Testis (tissue), 2 donors: ENCODE data around the gene PTPN7.

Experiments used
- POLR2A ChIP-seq: fragments of 450-650 bp; IDR thresholded peaks from one replicate; pipeline ENCODE4 v1.6.1; 2017; ENCODE audit warnings: antibody characterized with exemption, mild to moderate bottlenecking, moderate library complexity
- TF ChIP-seq, protein P1 (sequence below), 3 experiments: fragments of 450-650 bp in 2 of 3; fragments of 200-600 bp in 1 of 3; sonication (generic) in 1 of 3; IDR thresholded peaks; one replicate each; pipeline ENCODE4 v1.5.1; 2016 to 2019; ENCODE audit warnings: antibody characterized with exemption in 3 of 3, mild to moderate bottlenecking in 2 of 3, moderate library complexity in 1 of 3

DNA sequence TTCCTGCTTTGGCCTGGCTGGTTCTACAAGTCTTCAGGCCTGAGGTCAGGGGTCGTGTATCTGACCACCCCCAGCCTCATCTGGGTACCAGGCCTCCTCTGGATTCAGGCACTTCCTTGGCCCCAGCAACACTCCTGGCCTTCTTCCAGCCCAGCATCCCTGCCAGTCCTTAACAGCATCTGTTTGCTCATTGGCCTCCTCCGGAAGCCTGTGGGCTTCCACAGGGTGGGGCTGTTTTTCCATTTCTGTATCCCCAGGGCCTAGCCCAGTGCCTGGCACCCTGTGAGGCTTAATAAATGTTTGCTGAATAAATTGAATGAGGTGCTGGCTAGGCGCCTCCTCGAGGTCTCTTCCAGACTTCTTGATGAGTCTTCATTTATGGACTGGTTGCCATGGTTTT is 59.2 kb downstream of the PTPN7 start:
- TF ChIP-seq, protein P1, sequence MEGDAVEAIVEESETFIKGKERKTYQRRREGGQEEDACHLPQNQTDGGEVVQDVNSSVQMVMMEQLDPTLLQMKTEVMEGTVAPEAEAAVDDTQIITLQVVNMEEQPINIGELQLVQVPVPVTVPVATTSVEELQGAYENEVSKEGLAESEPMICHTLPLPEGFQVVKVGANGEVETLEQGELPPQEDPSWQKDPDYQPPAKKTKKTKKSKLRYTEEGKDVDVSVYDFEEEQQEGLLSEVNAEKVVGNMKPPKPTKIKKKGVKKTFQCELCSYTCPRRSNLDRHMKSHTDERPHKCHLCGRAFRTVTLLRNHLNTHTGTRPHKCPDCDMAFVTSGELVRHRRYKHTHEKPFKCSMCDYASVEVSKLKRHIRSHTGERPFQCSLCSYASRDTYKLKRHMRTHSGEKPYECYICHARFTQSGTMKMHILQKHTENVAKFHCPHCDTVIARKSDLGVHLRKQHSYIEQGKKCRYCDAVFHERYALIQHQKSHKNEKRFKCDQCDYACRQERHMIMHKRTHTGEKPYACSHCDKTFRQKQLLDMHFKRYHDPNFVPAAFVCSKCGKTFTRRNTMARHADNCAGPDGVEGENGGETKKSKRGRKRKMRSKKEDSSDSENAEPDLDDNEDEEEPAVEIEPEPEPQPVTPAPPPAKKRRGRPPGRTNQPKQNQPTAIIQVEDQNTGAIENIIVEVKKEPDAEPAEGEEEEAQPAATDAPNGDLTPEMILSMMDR (IDR thresholded peaks at IDR 0.05) = no peak
- TF ChIP-seq POLR2A = no peak
